GM12864 (cell line): ENCODE data around the gene USH2A.

Experiments used
- DNase-seq: peaks from one replicate; pipeline ENCODE4 v3.0.0-alpha.2; 2011; ENCODE audit warnings: low read depth
- H3K4me3 ChIP-seq: 2 replicates; pipeline ENCODE4 v1.5.1; 2011; ENCODE audit warnings: mild to moderate bottlenecking, low read depth, low read length, control low read depth
- CTCF ChIP-seq: IDR thresholded peaks from 2 replicates; pipeline ENCODE4 v1.5.1; 2011; ENCODE audit warnings: low read depth, mild to moderate bottlenecking, moderate library complexity, low read length, control low read depth, inconsistent platforms; ENCODE audit errors: missing control alignments

Gene USH2A

DNA sequence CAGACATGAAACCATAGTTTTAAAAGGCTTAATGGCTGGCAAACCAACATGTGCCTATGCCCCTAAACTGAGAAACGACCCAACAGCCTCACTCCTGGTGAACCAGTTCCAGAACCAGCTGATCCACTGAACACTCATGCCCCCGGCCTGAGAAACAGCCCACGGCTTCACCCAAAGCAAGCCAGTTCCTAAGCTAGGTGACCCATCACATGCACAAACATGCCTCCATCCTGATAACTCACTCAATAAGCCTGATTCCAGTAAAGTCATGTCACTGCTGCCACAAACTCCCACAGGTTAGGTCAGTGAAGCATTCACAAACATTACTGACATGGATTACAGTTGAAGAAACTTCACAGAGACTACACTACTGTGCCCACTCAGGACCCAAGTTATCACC is 161.6 kb downstream of the USH2A start:
- no peak overlapping the region for H3K4me3 ChIP-seq
- no peak for TF ChIP-seq CTCF
- no peak for DNase-seq

- no peak for DNase-seq
- H3K4me3 ChIP-seq = no peak overlapping the region
- TF ChIP-seq CTCF = no peak
These were observed 164.4 kb downstream of the USH2A start for GRCh38 chr1:216258856-216259255.

GRCh38 chr1:216258386-216258785 is 164.9 kb downstream of the USH2A start:
- DNase-seq = no peak
- TF ChIP-seq CTCF = no peak
- no peak overlapping the region for H3K4me3 ChIP-seq

DNA sequence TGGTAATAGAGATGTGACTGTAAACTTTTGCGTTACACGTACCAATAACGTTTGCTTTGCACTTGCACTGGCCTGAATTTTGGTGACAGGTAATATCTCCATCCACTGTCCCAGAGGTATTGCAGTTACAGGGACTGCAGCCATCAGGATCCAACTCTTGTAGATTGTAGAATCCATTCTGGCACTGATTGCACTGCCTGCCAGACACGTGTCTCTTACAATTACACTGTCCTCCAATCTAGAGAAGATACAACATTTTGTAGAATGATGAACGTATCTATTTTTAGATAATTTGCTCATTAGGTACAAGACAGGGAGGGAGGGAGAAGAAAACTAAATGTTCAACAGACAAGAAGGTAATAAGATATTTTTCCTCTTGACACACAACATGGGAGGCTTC is 172.4 kb downstream of the USH2A start:
- H3K4me3 ChIP-seq = no peak overlapping the region
- DNase-seq = no peak
- TF ChIP-seq CTCF = no peak

DNA sequence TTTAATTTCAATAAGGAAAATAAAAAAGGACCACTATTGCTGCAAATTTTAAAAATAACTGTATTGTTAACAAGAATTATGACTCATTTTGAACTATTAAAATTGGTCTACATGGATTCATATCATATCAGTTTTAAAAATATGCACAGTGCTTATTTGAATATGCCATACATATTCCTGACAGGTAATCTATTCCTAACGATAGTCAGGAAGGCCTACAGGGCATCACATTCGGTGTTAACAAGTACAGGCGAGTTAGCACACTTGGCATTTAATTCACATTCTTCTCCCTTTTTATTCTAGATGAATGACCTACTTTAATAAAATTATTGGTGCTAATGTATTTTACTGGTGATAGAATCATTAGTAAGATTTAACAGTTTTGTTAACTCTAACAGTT is 174.6 kb downstream of the USH2A start:
- no peak for TF ChIP-seq CTCF
- H3K4me3 ChIP-seq = no peak overlapping the region
- no peak for DNase-seq

DNA sequence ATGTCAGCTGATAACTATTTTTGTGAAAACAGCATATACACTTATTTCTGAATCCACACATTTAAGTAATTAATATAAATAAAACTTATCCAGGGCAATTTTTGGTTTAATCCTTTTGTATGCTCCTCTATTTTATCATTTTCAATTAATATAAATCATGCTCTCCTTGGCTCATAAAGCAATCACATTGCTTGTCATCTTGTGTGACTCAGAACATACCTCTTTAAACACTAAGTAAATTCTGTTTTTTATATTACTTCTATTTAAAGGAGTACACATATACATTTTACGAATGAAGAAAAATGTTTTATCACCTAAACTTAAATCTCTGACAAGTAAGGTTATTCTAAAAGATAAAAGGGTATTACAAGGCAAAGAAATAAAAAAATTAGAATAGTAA is 175.3 kb downstream of the USH2A start:
- TF ChIP-seq CTCF = no peak
- no peak for DNase-seq
- H3K4me3 ChIP-seq = no peak overlapping the region

GRCh38 chr1:216246577-216247203 is 176.6 kb downstream of the USH2A start:
- DNase-seq = no peak
- TF ChIP-seq CTCF = no peak
- H3K4me3 ChIP-seq = no peak overlapping the region
